NCI-H2107 treated with DMSO at 0.1 percent for 48 hours (cell line): Measurements from ENCODE around the gene IFIT1.
"Not testable (repeated sequence)": the region's sequence is repeated elsewhere in the genome, so short reads cannot be mapped to it uniquely, and the experiment has no call there.

ENCODE experiments used
- DNase-seq: peaks from one replicate; lab custom pipeline; 2025; ENCODE audit not compliant: unreplicated experiment; lab: John Stamatoyannopoulos, UW

The IFIT1 gene

GRCh38 chr10:89427629-89428028 is 35.2 kb downstream of the IFIT1 start:
- no peak for DNase-seq

DNA sequence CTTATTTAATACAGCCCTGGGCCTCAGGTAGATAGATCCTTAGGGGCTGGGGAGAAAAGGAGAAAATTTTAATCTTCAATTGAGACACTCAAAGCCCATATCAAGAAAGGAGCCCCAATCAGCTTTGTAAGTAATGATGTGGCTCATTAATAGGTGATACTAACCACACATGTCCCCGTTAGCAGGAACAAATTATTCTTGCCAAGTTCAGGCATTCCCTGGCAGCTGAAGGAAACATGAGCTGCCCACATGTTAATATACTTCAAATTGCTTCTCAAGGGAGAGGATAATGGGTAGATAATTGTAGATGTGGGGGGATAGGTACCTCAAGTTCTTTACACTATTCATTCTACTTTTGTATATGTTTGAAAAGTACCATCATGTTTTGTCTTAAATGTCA is 36.5 kb downstream of the IFIT1 start:
- DNase-seq = no peak

DNA sequence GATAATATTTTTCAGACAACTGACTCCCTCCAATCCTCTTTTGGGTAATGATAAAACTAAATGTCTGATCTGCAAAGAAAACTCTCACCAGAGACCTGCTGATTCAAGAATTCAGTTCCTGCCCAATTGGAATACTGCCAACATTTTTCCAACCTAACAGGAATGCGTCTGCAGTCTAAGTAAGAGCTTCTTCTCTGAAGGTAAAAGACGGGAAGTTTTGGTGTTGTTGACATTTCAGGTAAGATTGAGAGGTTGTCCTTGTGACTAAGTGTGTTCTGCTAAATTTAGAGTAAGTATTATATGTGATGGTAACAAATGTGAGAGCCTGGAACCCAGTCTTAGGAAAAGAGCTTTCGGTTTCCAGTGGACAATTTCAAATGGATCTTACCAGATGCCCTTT is 39.6 kb downstream of the IFIT1 start:
- DNase-seq = no peak

DNA sequence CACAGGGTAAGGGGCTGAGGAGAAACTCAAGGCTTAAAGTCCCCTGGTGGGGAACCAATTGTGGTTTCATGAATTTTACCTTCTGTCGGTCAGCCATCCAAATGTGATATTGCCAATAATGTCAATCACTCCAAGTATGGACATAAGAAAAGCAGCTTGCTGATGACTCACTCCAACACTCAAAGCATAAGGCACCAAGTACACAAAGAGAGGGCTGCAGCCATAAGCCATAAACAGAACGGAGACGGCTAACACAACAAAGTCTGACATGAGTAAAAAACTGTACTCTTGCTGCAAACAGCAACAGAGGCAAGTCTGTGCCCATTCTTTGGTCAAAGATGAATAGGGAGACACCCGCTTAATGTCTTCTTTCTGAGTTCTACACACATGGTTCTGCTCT is 46.1 kb downstream of the IFIT1 start:
- DNase-seq = no peak

- DNase-seq = no peak
Measured at GRCh38 chr10:89440226-89441009, 48.0 kb downstream of the IFIT1 start.

DNA sequence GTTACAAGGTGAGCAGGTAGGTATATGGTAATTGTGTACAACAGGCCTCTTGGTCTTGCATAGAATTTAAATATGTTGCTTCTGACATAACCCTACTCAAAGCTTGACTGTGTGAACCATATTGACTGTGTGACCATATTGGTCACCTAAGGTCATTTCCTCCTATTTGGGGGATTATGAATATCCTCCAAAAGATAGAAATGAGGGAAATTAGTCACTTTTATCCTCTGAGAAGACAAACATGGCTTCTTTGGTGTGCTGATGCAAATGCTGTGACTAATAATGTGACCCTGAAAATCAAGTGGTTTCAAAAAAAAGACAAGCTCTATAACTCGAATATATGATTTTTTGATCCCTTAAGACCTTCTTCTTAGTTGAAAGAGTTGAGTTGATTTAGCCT is 49.9 kb downstream of the IFIT1 start:
- DNase-seq = no peak

DNA sequence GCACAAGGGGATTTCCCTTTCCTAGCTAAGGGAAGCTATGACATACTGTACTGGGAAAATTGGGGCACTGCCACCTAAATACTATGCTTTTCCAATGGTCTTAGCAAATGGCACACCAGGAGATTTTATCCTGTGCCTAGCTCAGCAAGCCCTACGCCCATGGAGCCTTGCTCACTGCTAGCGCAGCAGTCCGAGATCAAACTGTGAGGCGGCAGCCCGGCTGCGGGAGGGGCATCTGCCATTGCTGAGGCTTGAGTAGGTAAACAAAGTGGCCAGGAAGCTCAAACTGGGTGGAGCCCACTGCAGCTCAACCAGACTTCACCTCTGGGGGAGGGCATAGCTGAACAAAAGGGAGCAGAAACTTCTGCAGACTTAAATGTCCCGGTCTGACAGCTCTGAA is 52.4 kb downstream of the IFIT1 start:
- not testable (repeated sequence) for DNase-seq

- no peak for DNase-seq
Measured at GRCh38 chr10:89450901-89451300, 58.5 kb downstream of the IFIT1 start.

DNA sequence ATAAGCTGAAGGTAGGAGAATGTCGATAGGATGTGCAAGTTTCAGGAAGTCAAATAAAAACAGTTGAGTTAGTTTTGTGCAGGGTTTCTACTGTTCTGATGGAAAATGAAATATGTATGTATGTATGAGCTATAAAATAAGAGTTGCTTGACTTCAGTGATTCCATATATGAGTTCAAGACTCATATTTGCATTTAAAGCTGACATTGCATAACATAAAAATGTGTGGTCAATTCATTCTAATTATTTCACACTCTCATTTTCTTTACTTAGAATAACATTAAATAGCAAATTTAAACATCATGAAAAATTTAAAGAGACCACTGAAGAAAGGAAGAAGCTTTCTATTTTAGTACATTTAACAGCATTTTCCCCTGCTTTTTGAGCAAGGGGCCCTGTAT is 59.8 kb downstream of the IFIT1 start:
- no peak for DNase-seq

GRCh38 chr10:89454561-89455347 is 62.3 kb downstream of the IFIT1 start:
- no peak for DNase-seq
